ENCODE results near the gene CDH23. TPM values are rescaled to one million over a fixed set of nuclear protein-coding genes. Genes with fewer than 3 reads are reported as not detected.

The CDH23 gene
- total and polyA plus RNA-seq, 2 donors (not counting 1 experiment from before 2014, with no cell fraction given), result 0.01 to 0.17 TPM

- Histone ChIP-seq H4K20me1 (ENCODE audit: control insufficient read depth, extremely low read depth, insufficient read depth, low read length) (no peaks in the 10 kb centered on the region), H3K4me2 (ENCODE audit: extremely low read depth, insufficient read depth, low read length) (no peak overlapping the region), H3K27ac (ENCODE audit: insufficient read depth, low read length) (no peak overlapping the region), H3K4me3 (replicated peaks in 1 of 4; ENCODE audit: control extremely low read depth in 1 of 4, insufficient read depth in 1 of 4, low read depth in 3 of 4, low read length in 4 of 4) (no peak overlapping the region), H3K36me3 (ENCODE audit: control insufficient read depth, insufficient read depth, low read length) (no peaks in the 10 kb centered on the region), H3K79me2 (ENCODE audit: control insufficient read depth, insufficient read depth, low read length) (no peaks in the 10 kb centered on the region), H3K27me3 (ENCODE audit: control insufficient read depth, insufficient read depth, low read length) (peaks cover 6% of the 10 kb centered on the region), H3K9ac (ENCODE audit: insufficient read depth, low read length) (no peak overlapping the region), H2AFZ (ENCODE audit: low read length) (no peak overlapping the region), H3K4me1 (ENCODE audit: control insufficient read depth, extremely low read depth, insufficient read depth, low read length) (no peaks in the 10 kb centered on the region), H3K9me3 (ENCODE audit: control insufficient read depth, insufficient read depth, low read depth, low read length) (no peaks in the 10 kb centered on the region)
- TF ChIP-seq EZH2 (IDR thresholded peaks at IDR 0.05; ENCODE audit: low read length, missing control alignments), result no peak
- TF ChIP-seq, protein P1, sequence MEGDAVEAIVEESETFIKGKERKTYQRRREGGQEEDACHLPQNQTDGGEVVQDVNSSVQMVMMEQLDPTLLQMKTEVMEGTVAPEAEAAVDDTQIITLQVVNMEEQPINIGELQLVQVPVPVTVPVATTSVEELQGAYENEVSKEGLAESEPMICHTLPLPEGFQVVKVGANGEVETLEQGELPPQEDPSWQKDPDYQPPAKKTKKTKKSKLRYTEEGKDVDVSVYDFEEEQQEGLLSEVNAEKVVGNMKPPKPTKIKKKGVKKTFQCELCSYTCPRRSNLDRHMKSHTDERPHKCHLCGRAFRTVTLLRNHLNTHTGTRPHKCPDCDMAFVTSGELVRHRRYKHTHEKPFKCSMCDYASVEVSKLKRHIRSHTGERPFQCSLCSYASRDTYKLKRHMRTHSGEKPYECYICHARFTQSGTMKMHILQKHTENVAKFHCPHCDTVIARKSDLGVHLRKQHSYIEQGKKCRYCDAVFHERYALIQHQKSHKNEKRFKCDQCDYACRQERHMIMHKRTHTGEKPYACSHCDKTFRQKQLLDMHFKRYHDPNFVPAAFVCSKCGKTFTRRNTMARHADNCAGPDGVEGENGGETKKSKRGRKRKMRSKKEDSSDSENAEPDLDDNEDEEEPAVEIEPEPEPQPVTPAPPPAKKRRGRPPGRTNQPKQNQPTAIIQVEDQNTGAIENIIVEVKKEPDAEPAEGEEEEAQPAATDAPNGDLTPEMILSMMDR (conservative IDR thresholded peaks at IDR 0.05 in 1 of 2, IDR thresholded peaks at IDR 0.05 in 1 of 2; ENCODE audit: low read depth in 1 of 2, low read length in 2 of 2), result no peak
- no peak for DNase-seq (ENCODE audit: low read depth in 2 of 2)
These were observed 97.8 kb downstream of the CDH23 start for GRCh38 chr10:71494476-71494875.

- Histone ChIP-seq H3K4me3 (replicated peaks in 1 of 4; ENCODE audit: control extremely low read depth in 1 of 4, insufficient read depth in 1 of 4, low read depth in 3 of 4, low read length in 4 of 4) (no peak overlapping the region), H3K4me1 (ENCODE audit: control insufficient read depth, extremely low read depth, insufficient read depth, low read length) (no peaks in the 10 kb centered on the region), H3K9ac (ENCODE audit: insufficient read depth, low read length) (no peak overlapping the region), H3K27me3 (ENCODE audit: control insufficient read depth, insufficient read depth, low read length) (peaks cover 6% of the 10 kb centered on the region), H3K9me3 (ENCODE audit: control insufficient read depth, insufficient read depth, low read depth, low read length) (no peaks in the 10 kb centered on the region), H3K36me3 (ENCODE audit: control insufficient read depth, insufficient read depth, low read length) (no peaks in the 10 kb centered on the region), H2AFZ (ENCODE audit: low read length) (no peak overlapping the region), H3K27ac (ENCODE audit: insufficient read depth, low read length) (no peak overlapping the region), H4K20me1 (ENCODE audit: control insufficient read depth, extremely low read depth, insufficient read depth, low read length) (no peaks in the 10 kb centered on the region), H3K79me2 (ENCODE audit: control insufficient read depth, insufficient read depth, low read length) (no peaks in the 10 kb centered on the region), H3K4me2 (ENCODE audit: extremely low read depth, insufficient read depth, low read length) (no peak overlapping the region)
- no peak for TF ChIP-seq EZH2 (IDR thresholded peaks at IDR 0.05; ENCODE audit: low read length, missing control alignments)
- TF ChIP-seq, protein P1 (conservative IDR thresholded peaks at IDR 0.05 in 1 of 2, IDR thresholded peaks at IDR 0.05 in 1 of 2; ENCODE audit: low read depth in 1 of 2, low read length in 2 of 2), result no peak
- no peak for DNase-seq (ENCODE audit: low read depth in 2 of 2)
These were observed 98.3 kb downstream of the CDH23 start for GRCh38 chr10:71494980-71495381.

DNA sequence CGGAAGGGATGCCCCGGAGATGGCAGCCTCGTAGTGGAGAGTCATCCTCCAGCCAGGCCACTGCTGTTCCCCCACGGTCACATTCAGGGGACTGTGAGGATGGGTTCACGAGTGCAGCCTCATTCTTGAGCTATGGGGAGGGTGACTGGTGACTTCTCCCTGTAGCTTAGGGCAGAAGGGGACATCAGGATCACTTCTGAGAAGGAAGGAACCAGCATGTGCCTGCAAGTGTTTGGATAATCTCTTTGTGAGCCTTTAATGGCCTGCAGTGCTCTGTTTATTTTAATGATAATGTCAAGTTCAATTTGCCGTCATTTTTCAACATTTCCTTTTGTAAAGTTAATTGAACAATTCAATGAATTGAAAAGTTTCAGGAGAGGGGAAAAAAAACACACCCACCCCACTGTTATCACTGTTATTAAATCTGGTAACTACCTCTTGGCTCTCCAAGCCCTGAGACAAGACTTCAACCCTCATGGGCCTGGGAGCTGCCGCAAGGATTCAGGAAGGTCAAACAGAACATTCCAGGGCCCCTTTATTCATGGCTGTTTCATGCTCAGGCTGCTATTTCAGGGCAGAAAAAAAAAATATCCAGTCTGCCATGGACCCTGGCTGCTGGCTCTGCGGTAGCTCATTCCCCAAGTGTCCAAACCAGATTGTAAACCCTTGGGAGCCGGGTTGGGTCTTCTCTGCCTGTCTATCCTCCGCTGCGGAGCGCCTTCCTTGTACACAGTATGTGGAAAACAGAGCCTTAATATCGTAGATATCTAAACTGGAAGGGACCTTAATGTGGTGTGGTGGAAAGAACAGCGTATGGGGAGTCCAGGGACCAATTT, 100.4 kb downstream of the CDH23 start:
- no peak for DNase-seq (ENCODE audit: low read depth in 2 of 2)
- no peak for TF ChIP-seq EZH2 (IDR thresholded peaks at IDR 0.05; ENCODE audit: low read length, missing control alignments)
- no peak overlapping the region for H2AFZ ChIP-seq (ENCODE audit: low read length)

More for the DNA sequence above, 100.4 kb downstream of the CDH23 start:
- Histone ChIP-seq H4K20me1 (ENCODE audit: control insufficient read depth, extremely low read depth, insufficient read depth, low read length) (no peaks in the 10 kb centered on the region), H3K4me2 (ENCODE audit: extremely low read depth, insufficient read depth, low read length) (no peak overlapping the region), H3K9me3 (ENCODE audit: control insufficient read depth, insufficient read depth, low read depth, low read length) (no peaks in the 10 kb centered on the region), H3K9ac (ENCODE audit: insufficient read depth, low read length) (no peak overlapping the region), H3K27ac (ENCODE audit: insufficient read depth, low read length) (no peak overlapping the region), H3K36me3 (ENCODE audit: control insufficient read depth, insufficient read depth, low read length) (no peaks in the 10 kb centered on the region), H3K79me2 (ENCODE audit: control insufficient read depth, insufficient read depth, low read length) (no peaks in the 10 kb centered on the region), H3K4me3 (replicated peaks in 1 of 4; ENCODE audit: control extremely low read depth in 1 of 4, insufficient read depth in 1 of 4, low read depth in 3 of 4, low read length in 4 of 4) (no peak overlapping the region), H3K27me3 (ENCODE audit: control insufficient read depth, insufficient read depth, low read length) (peaks cover 6% of the 10 kb centered on the region), H3K4me1 (ENCODE audit: control insufficient read depth, extremely low read depth, insufficient read depth, low read length) (no peaks in the 10 kb centered on the region)

Data from fibroblast of lung (primary cell).